ENCODE results near the gene MARK2. TPM values are rescaled to one million over a fixed set of nuclear protein-coding genes. Genes with fewer than 3 reads are reported as not detected.

MARK2 gene
- total RNA-seq, 1 donor from 2014 or later, result 25.4 TPM

DNA sequence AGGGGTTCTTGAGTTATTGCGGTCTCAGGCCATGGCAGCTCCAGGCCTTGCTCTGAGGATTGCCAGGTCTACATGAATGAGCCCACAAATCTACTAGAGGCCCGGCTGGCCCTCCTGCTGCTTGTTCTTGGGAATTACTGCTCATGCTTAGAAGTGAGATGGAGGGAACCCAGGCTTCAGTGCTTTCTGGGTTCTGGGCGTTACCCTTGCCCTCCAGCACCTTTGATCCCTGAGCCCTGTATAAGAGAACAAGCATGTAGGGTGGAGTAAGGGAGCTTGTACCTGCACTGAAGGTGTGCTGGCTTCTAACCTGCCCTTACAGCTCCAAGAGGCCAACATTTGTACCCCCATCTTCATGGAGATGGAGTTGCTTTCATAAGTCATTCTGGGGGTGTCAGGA is 103.9 kb downstream of the MARK2 start:
- Mint-ChIP-seq H3K36me3 (peaks cover 3% of the 10 kb centered on the region), H3K27ac (no peak overlapping the region), H3K27me3 (ENCODE audit: insufficient read depth, low read depth) (peaks cover 10% of the 10 kb centered on the region), H3K9me3 (no peaks in the 10 kb centered on the region), H3K4me1 (peaks cover 42% of the 10 kb centered on the region), H3K4me3 (no peak overlapping the region)
- H3K9me3 ChIP-seq (ENCODE audit: low read depth), result no peaks in the 10 kb centered on the region
- peaks cover 66% of the 10 kb centered on the region for H3K79me2 ChIP-seq (ENCODE audit: low read depth)
- H2AFZ ChIP-seq (replicated peaks), result no peak overlapping the region
- TF ChIP-seq EZH2 (IDR thresholded peaks at IDR 0.05) (no peak), EZH2phosphoT487 (IDR thresholded peaks at IDR 0.05) (no peak)
- TF ChIP-seq, protein P1, sequence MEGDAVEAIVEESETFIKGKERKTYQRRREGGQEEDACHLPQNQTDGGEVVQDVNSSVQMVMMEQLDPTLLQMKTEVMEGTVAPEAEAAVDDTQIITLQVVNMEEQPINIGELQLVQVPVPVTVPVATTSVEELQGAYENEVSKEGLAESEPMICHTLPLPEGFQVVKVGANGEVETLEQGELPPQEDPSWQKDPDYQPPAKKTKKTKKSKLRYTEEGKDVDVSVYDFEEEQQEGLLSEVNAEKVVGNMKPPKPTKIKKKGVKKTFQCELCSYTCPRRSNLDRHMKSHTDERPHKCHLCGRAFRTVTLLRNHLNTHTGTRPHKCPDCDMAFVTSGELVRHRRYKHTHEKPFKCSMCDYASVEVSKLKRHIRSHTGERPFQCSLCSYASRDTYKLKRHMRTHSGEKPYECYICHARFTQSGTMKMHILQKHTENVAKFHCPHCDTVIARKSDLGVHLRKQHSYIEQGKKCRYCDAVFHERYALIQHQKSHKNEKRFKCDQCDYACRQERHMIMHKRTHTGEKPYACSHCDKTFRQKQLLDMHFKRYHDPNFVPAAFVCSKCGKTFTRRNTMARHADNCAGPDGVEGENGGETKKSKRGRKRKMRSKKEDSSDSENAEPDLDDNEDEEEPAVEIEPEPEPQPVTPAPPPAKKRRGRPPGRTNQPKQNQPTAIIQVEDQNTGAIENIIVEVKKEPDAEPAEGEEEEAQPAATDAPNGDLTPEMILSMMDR (IDR thresholded peaks at IDR 0.05), result no peak
- peaks cover 29% of the 10 kb centered on the region for H3F3A ChIP-seq (ENCODE audit: low read depth)
- no peak overlapping the region for H3K4me2 ChIP-seq
- DNase-seq (ENCODE audit: low spot score), result no peak
- no peak overlapping the region for H3K4me3 ChIP-seq
- peak overlapping the region; percentile 46 for H3K27ac ChIP-seq
- no peaks in the 10 kb centered on the region for H3K36me3 ChIP-seq
- H3K4me1 ChIP-seq, result no peaks in the 10 kb centered on the region
- no peak overlapping the region for H3K9ac ChIP-seq
- H3K27me3 ChIP-seq, result no peaks in the 10 kb centered on the region
- peaks cover 56% of the 10 kb centered on the region for H4K20me1 ChIP-seq (ENCODE audit: low read depth)

DNA sequence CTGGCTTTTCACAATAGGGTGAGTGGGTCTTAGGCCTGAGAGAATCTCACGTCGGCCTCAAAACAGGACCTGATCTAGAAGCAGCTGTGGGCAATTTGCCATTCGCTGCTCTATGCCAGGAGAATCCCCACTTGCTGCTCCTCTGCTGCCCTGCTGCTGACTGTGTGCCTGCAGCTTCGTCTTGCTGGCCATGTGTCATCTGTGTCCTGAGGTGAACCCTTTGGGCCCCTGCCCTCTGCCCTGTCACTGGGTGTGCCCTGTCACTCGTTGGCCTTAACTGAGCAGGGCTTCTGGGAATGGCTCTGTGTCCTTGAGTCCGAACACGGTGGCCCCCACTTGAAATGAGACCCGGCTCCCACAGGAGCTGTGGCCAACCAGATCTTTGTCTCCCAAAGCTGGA is 106.1 kb downstream of the MARK2 start:
- peak overlapping the region; percentile 53 for H3K27ac ChIP-seq
- no peak overlapping the region for H3K27ac Mint-ChIP-seq

DNA sequence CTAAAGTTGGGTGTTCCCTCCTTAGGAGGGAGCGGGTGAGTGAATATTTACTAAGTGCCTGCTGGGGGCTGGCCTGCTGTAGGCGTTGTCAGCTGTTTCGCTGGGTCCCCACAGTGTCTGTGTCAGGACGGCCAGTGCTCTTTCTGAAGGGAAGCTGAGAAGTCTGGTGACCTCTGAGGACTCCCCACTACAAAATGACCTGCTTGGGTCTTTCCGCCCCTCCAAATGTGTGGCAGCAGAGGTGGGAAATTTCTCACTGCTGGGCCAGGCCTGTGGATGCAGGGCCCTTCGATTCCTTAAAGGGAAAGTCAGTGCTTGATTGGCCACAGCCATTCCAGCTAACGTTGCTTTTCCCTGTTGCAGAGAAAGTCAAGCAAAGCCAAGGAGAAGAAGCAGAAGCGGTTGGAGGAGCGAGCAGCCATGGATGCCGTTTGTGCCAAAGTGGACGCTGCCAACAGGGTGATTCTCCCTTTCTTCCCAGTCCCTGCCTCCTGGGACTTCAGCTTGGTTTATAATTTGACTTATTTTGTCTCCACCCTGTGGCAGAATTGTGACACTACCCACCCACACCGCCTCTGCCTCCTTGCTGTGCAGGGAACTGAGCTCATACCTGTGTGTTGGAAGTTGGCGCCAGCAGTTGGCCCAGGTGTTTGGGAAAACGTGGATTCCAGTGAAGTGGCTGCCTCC is 106.7 kb downstream of the MARK2 start:
- Histone ChIP-seq H3K9ac (peak overlapping the region; percentile 49), H3K9me3 (ENCODE audit: low read depth) (no peaks in the 10 kb centered on the region), H4K20me1 (ENCODE audit: low read depth) (peaks cover 51% of the 10 kb centered on the region), H3K27me3 (no peaks in the 10 kb centered on the region), H3K79me2 (ENCODE audit: low read depth) (peaks cover 48% of the 10 kb centered on the region), H3F3A (ENCODE audit: low read depth) (peaks cover 12% of the 10 kb centered on the region), H3K4me3 (no peak overlapping the region), H3K27ac (peak overlapping the region; percentile 53), H2AFZ (replicated peaks) (no peak overlapping the region), H3K4me2 (no peak overlapping the region), H3K36me3 (no peaks in the 10 kb centered on the region), H3K4me1 (no peaks in the 10 kb centered on the region)
- TF ChIP-seq, protein P1 (IDR thresholded peaks at IDR 0.05), result peak; percentile 68
- TF ChIP-seq EZH2 (IDR thresholded peaks at IDR 0.05) (no peak), EZH2phosphoT487 (IDR thresholded peaks at IDR 0.05) (no peak)
- peak overlapping the region; percentile 48 for H3K4me3 Mint-ChIP-seq
- peaks cover 26% of the 10 kb centered on the region for H3K4me1 Mint-ChIP-seq
- DNase-seq (ENCODE audit: low spot score), result peak; percentile 70
- H3K36me3 Mint-ChIP-seq, result peaks cover 3% of the 10 kb centered on the region
- H3K9me3 Mint-ChIP-seq, result no peaks in the 10 kb centered on the region
- peaks cover 5% of the 10 kb centered on the region for H3K27me3 Mint-ChIP-seq (ENCODE audit: insufficient read depth, low read depth)
- no peak overlapping the region for H3K27ac Mint-ChIP-seq

More for the DNA sequence above, 106.1 kb downstream of the MARK2 start:
- Mint-ChIP-seq H3K27me3 (ENCODE audit: insufficient read depth, low read depth) (peaks cover 7% of the 10 kb centered on the region), H3K4me3 (no peak overlapping the region), H3K9me3 (no peaks in the 10 kb centered on the region), H3K4me1 (peaks cover 32% of the 10 kb centered on the region), H3K36me3 (peaks cover 3% of the 10 kb centered on the region)
- Histone ChIP-seq H3K4me3 (no peak overlapping the region), H3K79me2 (ENCODE audit: low read depth) (peaks cover 55% of the 10 kb centered on the region), H3K9me3 (ENCODE audit: low read depth) (no peaks in the 10 kb centered on the region), H3K27me3 (no peaks in the 10 kb centered on the region), H4K20me1 (ENCODE audit: low read depth) (peaks cover 56% of the 10 kb centered on the region), H3K4me2 (no peak overlapping the region), H3K9ac (peak overlapping the region; percentile 49), H2AFZ (replicated peaks) (no peak overlapping the region), H3F3A (ENCODE audit: low read depth) (peaks cover 16% of the 10 kb centered on the region), H3K36me3 (no peaks in the 10 kb centered on the region), H3K4me1 (no peaks in the 10 kb centered on the region)
- TF ChIP-seq EZH2 (IDR thresholded peaks at IDR 0.05) (no peak), EZH2phosphoT487 (IDR thresholded peaks at IDR 0.05) (no peak)
- TF ChIP-seq, protein P1 (IDR thresholded peaks at IDR 0.05), result no peak
- DNase-seq (ENCODE audit: low spot score), result no peak
